ENCODE results near the gene TBL3. TPM values are rescaled to one million over a fixed set of nuclear protein-coding genes. Genes with fewer than 3 reads are reported as not detected.

The TBL3 gene
- total and polyA plus RNA-seq, 2 of the 8 experiments (the other 6 are each of a cell fraction or from before 2014, with no cell fraction given), result 65.8 to 137 TPM

DNA sequence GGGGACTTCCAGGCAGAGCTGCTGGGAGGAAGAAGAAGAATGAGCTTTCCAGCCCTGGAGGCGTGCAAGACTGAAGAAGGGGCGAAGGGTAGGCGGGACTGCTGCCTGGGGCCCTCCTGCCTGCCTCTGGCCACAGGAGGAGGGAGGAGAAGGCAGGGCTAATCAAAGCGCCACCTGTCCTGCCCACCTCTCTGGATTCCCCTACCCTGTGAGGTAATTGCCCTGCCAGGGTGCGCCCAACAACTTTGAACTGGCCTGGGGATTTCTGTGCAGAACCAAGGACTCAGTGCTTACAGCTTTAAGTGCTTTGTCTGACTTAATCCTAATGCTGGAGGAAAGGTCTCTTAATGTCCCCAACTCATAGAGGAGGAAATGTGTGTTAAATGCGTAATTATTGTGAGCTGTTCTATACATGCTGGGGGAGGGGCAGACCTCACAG is 9.6 kb downstream of the TBL3 start, which contains the start of gene NOXO1:
TSS of gene NOXO1 (minus strand) at position 72 of the 439 bp plus-strand sequence. CDS start 290 bp downstream, outside the sequence.
- H3K18ac ChIP-seq (ENCODE audit: extremely low read depth, low read length), result peak within 1 kb of the TSS; percentile 32
- no peak for FAIRE-seq
- peak within 1 kb of the TSS in 3 of 4 experiments; percentile 31 to 61 (median 38); a peak in 6 of 8 replicates for H3K4me3 ChIP-seq (ENCODE audit: extremely low read depth in 1 of 4, insufficient read depth in 2 of 4, low read depth in 3 of 4, low read length in 4 of 4)
- peak within 1 kb of the TSS; percentile 87 to 91 for H3K4me2 ChIP-seq (ENCODE audit: insufficient read depth in 1 of 2, low read depth in 2 of 2, low read length in 2 of 2)
- no peak within 1 kb of the TSS for H3K4ac ChIP-seq (replicated peaks; ENCODE audit: insufficient read length, low read depth, low read length)
- no peak within 1 kb of the TSS for H2BK120ac ChIP-seq (replicated peaks; ENCODE audit: low read depth, low read length)
- H3K79me1 ChIP-seq (ENCODE audit: low read depth, low read length), result no peaks in the 10 kb centered on the region
- H2AK5ac ChIP-seq (ENCODE audit: low read depth, low read length), result no peak within 1 kb of the TSS
- POLR2A ChIA-PET (ENCODE audit: partially characterized antibody), result interaction anchor here (0.8 to 28.2 kb wide), 10 partner anchors 9 to 199 kb away, joined by 3 to 736 read pairs (median 4); partner anchors contain the start of genes NDUFB10, NUBP2, RNF151 and RPS2
- H3K23ac ChIP-seq (ENCODE audit: insufficient read length), result no peak within 1 kb of the TSS
- peaks cover 0 to 9% of the 10 kb centered on the region in 2 experiments; a peak in 1 of 4 replicates for H3K79me2 ChIP-seq (ENCODE audit: control insufficient read depth in 1 of 2, insufficient read depth in 2 of 2, low read length in 2 of 2)
- H3K27ac ChIP-seq (ENCODE audit: low read depth, low read length), result no peak within 1 kb of the TSS
- H2BK15ac ChIP-seq (ENCODE audit: low read length), result peak within 1 kb of the TSS; percentile 61; the same call in 1 of the 2 replicates
- no peak within 1 kb of the TSS for H4K5ac ChIP-seq (ENCODE audit: insufficient read length, low read depth, low read length)
- peak within 1 kb of the TSS; percentile 12; the same call in 1 of the 2 replicates for H4K8ac ChIP-seq (ENCODE audit: extremely low read depth, insufficient read depth, low read length)
- no peak within 1 kb of the TSS for H4K91ac ChIP-seq (replicated peaks; ENCODE audit: insufficient read length, low read length)
- peaks cover 2 to 19% (median 10%) of the 10 kb centered on the region in 4 experiments; a peak in 5 of 8 replicates for H3K36me3 ChIP-seq (ENCODE audit: control insufficient read depth in 2 of 4, insufficient read depth in 4 of 4, low read length in 3 of 4)
- peaks cover 26% of the 10 kb centered on the region for H3K23me2 ChIP-seq (ENCODE audit: low read depth, low read length)
- no peak within 1 kb of the TSS for H3K14ac ChIP-seq (ENCODE audit: insufficient read length)
- H2BK12ac ChIP-seq (ENCODE audit: low read depth, low read length), result no peak within 1 kb of the TSS
- H4K20me1 ChIP-seq (replicated peaks in 1 of 2; ENCODE audit: control insufficient read depth in 1 of 2, insufficient read depth in 2 of 2, low read length in 2 of 2), result peaks cover 0 to 12% of the 10 kb centered on the region in 2 experiments
- no peaks in the 10 kb centered on the region for H3K9me3 ChIP-seq (ENCODE audit: insufficient read depth in 2 of 2, low read depth in 1 of 2, low read length in 1 of 2)
- no peak within 1 kb of the TSS for H3K9ac ChIP-seq (replicated peaks in 1 of 4; ENCODE audit: extremely low read depth in 1 of 4, low read depth in 3 of 4, low read length in 3 of 4)
- H2AFZ ChIP-seq (ENCODE audit: low read length), result no peak within 1 kb of the TSS
- peaks cover 3 to 40% (median 27%) of the 10 kb centered on the region in 4 experiments for H3K4me1 ChIP-seq (replicated peaks in 1 of 4; ENCODE audit: control insufficient read depth in 3 of 4, insufficient read depth in 4 of 4, low read length in 3 of 4)
- peaks cover 8 to 40% (median 39%) of the 10 kb centered on the region in 4 experiments; a peak in 6 of 7 replicates for H3K27me3 ChIP-seq (replicated peaks in 1 of 4; ENCODE audit: control insufficient read depth in 3 of 4, extremely low read depth in 1 of 4, insufficient read depth in 3 of 4, low read length in 3 of 4)
- DNase-seq (ENCODE audit: low read depth in 1 of 2, low spot score in 2 of 2), result peak in 1 of 2 experiments; percentile 49
- 57% methylated on average over 4 of the region's 6 CpGs; no CpG with 5 or more reads in 1 of the 2 experiments for WGBS, 2 experiments (ENCODE audit: extremely low coverage in 1 of 2, insufficient coverage in 1 of 2, insufficient read length in 1 of 2, insufficient replicate concordance in 2 of 2, low coverage in 1 of 2, low lambda C conversion rate in 2 of 2, missing lambda C conversion rate in 1 of 2)
- CTCF ChIA-PET (ENCODE audit: partially characterized antibody), result interaction anchor here (0.6 to 3.1 kb wide), 7 partner anchors 9 to 198 kb away, joined by 3 to 8 read pairs (median 4); no protein-coding TSS in a partner anchor
- no peak within 1 kb of the TSS for H2BK5ac ChIP-seq (ENCODE audit: low read depth, low read length)
- no peak within 1 kb of the TSS for H2BK20ac ChIP-seq (ENCODE audit: low read length)
- no peak for TF ChIP-seq RNF2 (IDR thresholded peaks at IDR 0.05; ENCODE audit: borderline replicate concordance, low read depth, low read length, missing control alignments, poor library complexity, severe bottlenecking)
- TF ChIP-seq, protein P1, sequence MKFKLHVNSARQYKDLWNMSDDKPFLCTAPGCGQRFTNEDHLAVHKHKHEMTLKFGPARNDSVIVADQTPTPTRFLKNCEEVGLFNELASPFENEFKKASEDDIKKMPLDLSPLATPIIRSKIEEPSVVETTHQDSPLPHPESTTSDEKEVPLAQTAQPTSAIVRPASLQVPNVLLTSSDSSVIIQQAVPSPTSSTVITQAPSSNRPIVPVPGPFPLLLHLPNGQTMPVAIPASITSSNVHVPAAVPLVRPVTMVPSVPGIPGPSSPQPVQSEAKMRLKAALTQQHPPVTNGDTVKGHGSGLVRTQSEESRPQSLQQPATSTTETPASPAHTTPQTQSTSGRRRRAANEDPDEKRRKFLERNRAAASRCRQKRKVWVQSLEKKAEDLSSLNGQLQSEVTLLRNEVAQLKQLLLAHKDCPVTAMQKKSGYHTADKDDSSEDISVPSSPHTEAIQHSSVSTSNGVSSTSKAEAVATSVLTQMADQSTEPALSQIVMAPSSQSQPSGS (IDR thresholded peaks at IDR 0.05; ENCODE audit: low read length), result 0 out of 2 replicates have a peak, but pooled peaks have one; percentile 31
- H3K56ac ChIP-seq (replicated peaks; ENCODE audit: insufficient read length, low read depth, low read length), result no peak within 1 kb of the TSS

Data from H1 (cell line).